GM08714 (cell line): Measurements from ENCODE around the gene SMARCA2.
A peak's percentile ranks its signal among the peaks of the same experiment; 100 is the strongest.

ENCODE experiments used
- H3K4me3 ChIP-seq: fragments of 200-500 bp; sonication (Bioruptor generic); 2 replicates; pipeline ENCODE4 v1.5.1; 2014; ENCODE audit warnings: mild to moderate bottlenecking, low read length, inconsistent platforms
- ZNF274 ChIP-seq: IDR thresholded peaks from 2 replicates; pipeline ENCODE4 v1.6.1; 2012; ENCODE audit warnings: mild to moderate bottlenecking, low read depth, low read length

The SMARCA2 gene

DNA sequence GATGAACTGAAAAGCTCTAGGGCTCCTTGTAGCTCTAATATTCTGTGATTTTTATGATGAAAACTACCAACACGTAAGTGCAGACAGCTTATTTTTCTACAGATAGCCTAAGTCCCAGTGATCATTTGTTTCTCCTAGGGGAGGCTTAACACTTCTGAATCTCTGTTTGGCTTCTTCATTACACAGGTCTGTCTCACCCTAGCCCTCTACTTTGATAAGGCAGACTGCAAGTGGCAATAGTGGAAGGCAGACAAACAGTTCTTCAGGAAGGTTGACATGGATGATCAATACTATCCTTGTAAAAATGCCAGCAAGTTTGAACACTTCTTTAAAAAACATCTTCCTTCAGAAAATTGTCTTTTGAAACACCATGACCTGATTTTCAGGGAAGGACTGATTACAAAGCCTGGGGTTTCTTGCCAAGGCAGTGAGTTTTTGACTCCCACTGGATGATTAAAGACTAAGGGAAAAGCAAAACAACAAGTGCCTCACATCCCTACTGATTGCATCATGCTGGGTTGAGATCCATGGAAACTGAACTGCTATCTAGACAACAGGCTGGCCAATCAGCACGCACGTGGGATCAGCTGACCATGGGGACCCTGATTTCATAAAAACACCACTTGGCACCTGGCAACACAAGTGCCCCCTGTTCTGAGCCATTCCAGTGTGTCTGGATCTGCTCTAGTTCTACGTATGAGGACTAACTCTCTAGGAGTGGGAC is 212.2 kb downstream of the SMARCA2 start:
- H3K4me3 ChIP-seq: no peak overlapping the region
- no peak for TF ChIP-seq ZNF274

DNA sequence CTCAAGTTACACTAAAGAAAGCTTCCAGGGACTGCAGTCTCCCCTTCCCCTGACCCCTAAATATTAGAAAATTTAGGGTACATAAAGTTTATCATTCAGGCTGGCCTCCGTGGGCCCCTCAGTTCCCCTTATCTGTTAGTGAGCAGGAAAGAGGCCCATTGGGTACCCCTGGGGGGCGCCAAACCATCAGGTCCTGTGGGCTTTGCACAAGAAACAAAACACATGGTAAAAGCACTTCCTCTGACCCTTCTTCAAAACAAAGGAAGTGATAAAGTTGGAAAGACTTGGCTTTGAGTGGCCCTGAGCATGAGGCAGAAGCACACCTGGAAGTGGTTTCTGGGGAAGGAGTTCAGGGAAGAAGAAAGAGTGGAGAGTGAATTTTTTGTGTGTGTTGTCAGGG is 213.0 kb downstream of the SMARCA2 start:
- no peak overlapping the region for H3K4me3 ChIP-seq
- TF ChIP-seq ZNF274: no peak

DNA sequence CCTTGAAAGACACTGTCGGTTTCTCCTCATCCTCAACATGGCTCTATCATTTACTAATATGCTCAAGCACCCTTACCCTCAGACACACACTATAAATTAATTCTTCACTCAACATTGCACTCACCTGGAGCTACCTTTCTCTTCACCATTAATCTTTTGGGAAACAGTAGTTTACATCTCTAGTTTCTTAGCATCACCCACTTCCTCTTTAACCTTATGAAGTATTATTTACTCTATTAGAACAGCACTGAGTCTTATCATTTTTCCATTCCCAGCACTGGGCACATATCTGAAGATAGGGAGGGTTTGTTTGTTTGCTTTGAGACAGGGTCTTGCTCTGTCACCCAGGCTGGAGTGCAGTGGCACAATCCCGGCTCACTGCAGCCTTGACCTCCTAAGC is 213.5 kb downstream of the SMARCA2 start:
- TF ChIP-seq ZNF274: no peak
- H3K4me3 ChIP-seq: no peak overlapping the region

DNA sequence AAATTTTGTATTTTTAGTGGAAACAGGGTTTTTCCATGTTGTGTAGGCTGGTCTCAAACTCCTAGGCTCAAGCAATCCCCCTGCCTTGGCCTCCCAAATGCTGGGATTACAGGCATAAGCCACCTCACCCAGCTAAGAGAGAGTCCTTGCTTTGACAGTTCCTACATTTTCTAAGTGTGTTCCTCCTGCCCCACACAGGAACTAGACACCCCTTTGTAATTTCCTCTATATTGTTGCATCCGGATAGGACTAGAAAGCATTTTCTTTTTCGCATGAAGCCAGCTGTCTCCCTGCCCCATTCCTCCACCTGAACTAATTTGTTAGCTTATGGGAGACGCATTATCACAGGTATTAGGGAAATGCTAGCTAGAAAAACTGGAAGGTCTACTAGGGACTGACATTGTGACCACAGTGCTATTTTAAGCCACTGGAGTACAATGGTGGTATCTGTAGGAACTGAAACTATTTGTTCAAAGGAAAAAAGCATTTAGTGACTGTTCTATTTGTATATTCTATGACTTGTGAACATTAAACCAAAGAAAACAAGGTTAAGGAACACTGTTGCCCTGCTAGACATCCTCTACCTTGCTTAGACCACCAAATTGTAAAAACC is 214.1 kb downstream of the SMARCA2 start:
- no peak for TF ChIP-seq ZNF274
- no peak overlapping the region; the same call in 1 of the 2 replicates for H3K4me3 ChIP-seq

DNA sequence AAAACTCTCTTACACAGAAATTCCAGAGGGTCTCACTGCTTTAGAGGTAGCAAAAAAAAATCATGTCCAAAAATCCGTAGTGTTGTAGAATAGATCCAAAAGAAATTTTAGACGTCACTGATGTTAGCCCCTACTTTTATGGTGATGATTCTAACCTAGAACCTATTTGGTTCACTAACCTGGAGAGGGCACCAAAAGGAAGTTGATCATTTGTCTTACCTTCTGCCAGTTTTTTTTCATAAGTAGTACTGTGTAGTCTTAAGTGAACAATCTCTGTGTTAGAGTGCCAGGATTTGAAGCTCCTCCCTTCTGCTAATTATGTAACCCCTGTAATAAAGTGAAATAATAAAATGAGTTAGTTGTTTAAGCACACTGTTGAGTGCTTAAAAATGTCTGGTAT is 215.2 kb downstream of the SMARCA2 start:
- TF ChIP-seq ZNF274: no peak
- no peak overlapping the region for H3K4me3 ChIP-seq

DNA sequence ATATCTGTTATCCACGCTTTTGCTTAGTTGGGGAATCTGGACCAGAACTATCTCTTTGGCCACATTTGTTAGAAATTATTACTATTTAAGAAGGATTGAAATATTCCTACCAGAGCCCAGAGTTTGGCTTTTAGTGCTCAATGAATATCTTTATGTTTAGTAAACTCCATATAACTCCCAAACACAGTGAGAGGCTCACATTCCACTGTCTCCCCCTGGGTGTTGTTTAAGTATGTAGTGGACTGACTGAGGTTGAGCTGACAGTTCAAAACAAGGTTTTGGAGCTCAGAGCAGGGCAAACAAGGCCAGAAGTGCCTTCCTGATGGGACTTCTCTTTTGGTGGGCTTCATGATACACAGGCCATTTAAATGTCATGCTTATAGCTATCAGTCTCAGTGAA is 216.0 kb downstream of the SMARCA2 start:
- TF ChIP-seq ZNF274: no peak

DNA sequence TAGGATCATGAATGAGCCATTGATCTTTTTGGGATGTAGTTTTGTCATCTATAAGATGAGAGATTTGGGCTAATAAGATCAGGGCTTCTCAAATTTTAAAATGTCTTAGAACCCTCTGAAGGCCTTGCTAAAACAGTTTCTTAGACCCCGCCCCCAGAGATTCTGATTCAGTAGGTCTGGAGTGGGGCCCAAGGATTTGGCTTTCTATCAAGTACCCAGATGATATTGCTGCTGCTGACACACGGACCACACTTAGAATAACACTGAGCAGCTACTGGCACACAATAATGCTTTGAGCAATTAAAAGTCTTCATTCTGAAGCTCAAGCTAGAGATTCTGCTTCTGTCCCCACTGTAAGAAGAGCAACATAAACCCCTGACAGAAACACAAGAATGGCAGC is 216.7 kb downstream of the SMARCA2 start:
- no peak overlapping the region for H3K4me3 ChIP-seq
- TF ChIP-seq ZNF274: no peak

More for the DNA sequence above, 216.0 kb downstream of the SMARCA2 start:
- no peak overlapping the region for H3K4me3 ChIP-seq

DNA sequence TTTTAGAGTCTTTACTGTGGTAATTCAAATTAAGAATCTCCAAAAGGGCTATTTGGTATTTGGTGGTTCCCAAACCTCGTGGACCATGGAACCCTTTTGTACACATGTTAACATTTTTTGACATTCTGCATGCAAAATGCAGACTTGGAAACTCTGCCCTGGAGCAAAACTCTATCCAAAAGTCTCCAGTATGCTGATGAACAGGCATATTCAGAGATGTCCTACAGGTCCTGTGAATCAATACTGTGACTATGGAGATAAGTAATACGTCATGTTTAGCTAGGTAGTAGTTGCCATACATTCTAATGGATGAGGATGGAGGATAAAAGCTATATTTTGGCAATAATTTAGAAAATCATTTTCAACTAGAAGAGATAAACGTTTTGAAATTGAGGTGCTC is 218.1 kb downstream of the SMARCA2 start:
- TF ChIP-seq ZNF274: no peak
- no peak overlapping the region for H3K4me3 ChIP-seq

DNA sequence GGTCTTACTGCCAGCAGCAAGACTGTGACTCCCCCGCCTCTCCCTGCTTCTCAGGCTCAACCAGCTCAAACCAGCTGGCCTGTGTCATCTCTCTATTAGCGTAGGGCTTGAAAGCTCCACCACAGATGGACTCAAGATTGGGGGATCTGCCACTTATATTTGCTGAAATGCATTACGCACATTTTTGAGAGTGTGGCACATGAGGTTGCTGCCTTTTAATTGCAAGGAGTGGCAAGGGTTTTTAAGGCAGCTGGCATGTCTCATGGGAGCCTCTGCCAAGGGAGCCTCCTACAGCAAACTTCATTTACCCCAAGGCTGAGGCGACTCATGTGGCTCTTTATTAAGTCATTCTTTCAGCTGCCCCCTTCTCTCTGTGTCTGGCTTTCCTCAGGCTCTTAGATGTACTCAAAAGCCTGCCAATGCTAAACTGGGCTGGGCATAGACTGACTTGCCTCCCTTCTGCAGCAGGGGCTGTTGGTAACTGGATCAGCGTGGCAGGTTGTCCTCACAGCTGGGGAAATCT is 219.3 kb downstream of the SMARCA2 start:
- TF ChIP-seq ZNF274: no peak
- H3K4me3 ChIP-seq: no peak overlapping the region

DNA sequence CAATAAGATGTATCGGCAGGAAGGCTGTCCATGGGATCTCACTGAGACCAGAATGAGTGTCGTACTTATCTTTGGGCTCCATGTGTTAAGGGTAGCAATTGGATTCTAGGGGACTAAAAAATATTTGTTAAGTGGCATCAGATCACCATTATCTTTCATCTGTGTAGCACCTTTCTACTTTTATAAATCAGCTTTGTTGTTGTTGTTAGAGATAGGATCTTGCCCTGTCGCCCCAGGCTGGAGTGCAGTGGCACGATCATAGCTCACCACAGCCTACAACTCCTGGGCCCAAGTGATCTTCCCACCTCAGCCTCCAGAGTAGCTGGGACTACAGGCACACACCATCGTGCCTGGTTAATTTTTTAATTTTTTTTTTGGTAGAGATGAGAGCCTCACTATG is 220.5 kb downstream of the SMARCA2 start:
- H3K4me3 ChIP-seq: no peak overlapping the region
- TF ChIP-seq ZNF274: no peak

DNA sequence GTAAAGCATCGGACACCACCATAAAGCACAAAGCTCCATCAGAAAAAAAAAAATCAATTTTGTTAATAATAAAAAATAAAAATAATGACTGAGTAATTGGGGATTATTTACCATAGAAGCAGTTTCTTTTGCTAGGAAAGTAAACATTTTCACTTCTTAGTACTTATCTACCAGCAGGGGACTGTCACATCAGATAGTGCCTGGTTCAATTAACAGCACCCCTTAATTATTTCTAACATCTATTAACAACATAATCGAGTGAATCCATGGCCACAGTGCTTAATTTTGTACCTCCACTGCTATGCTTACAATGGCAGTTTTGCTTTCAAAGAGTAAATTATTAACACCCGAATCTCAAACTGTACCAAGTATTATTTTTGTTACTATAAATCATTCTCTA is 221.7 kb downstream of the SMARCA2 start:
- no peak overlapping the region for H3K4me3 ChIP-seq

DNA sequence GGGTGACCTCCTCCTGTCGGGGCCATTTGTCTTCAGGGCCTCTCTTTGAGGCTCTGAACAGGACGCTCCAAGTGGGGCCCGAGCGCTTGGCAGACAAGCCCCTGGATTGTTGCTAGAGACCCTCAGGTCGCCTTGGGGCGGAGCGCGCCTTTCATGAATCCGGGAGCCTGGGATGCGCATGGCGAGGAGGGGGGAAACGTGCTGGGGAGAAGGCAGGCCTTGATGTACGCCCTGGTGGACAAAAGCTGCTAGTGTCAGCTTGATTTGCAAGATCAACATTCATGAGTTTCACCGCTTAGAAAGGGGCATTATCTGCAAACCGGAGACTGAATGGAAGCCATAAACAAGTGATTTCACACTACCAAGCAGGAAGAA is 226.3 kb downstream of the SMARCA2 start:
- no peak overlapping the region; the same call in 1 of the 2 replicates for H3K4me3 ChIP-seq
- TF ChIP-seq ZNF274: no peak

More for the DNA sequence above, 221.7 kb downstream of the SMARCA2 start:
- TF ChIP-seq ZNF274: no peak

DNA sequence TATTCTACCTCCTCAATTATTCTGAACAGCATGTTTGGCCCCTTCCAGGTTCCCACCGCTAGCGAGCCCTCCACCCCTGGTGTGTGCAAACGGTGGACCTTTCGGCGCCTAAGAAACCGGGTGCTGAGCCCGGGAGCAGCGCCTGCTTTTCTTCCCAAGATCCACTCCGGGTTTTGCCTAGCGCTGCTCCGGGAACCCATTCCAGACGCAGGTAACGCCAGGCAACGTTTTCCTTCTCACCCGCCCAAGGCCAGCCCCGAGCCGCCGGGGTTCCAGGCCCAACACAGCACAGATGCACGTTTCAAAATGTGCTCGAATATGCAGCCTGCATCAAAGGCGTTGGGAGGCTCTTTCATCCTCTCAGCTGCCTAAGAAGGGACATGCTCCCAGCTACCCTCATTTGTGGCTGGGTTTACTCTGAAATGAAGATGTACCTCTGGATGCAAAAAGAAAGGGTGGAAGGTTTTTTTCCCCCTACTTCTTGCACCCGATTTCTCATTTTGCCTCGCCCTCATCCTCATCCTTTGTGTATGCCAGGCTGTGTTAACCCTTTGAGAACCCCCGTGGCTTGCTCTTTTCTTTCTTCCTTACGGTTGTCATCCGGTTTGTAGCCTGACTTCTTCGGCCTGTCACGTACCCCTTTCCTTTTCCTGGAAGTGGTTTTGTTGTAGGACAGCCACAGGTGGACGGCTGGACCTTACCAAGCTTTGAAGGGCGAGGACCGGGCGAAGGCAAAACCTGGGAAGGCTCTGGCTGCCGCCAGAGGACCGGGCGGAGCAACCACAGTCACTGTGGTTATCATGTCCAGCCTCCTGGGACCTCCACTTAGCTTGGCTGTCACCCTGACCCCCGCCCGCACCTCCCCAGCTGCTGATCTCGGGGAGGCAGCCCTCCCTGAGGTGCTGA is 226.9 kb downstream of the SMARCA2 start:
- H3K4me3 ChIP-seq: peak overlapping the region; percentile 47; the same call in 1 of the 2 replicates
- TF ChIP-seq ZNF274: no peak

DNA sequence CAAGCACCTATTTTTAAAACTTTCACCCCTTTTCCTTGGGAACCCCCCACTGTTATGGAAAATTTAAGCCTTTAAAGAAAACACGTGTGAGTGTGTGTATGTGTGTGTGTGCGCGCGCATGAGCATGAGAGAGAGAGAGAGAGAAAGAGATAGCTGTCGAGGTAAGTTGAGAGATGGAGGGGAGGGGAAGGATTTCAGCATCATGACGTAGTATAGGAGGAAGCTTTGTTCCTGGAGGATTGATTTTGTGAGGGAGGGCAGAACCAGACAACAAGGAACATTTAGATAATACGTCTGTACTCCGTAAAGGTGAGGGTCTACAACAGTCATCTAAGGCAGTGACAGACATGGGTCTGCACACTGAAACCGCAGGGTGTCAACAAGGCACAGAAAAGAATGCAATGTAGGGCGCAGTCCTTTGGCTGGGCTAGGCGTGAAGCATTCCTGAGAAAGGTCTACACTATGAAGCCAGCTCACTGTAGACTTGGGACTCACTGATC is 227.7 kb downstream of the SMARCA2 start:
- no peak for TF ChIP-seq ZNF274
- no peak overlapping the region; the same call in 1 of the 2 replicates for H3K4me3 ChIP-seq
